Skeletal muscle satellite cell (primary cell): ENCODE measurements around the gene AMELX.
A peak's percentile ranks its signal among the peaks of the same experiment; 100 is the strongest.

Source experiments
- H3K27me3 ChIP-seq: 2 replicates; pipeline ENCODE4 v1.7.0; 2013; ENCODE audit warnings: low read length; ENCODE audit not compliant: control insufficient read depth, insufficient read depth
- H3K36me3 ChIP-seq: 2 replicates; pipeline ENCODE4 v1.7.0; 2013; ENCODE audit warnings: mild to moderate bottlenecking, control low read depth, low read length; ENCODE audit not compliant: insufficient read depth
- H3K4me1 ChIP-seq: 2 replicates; pipeline ENCODE4 v1.7.0; 2013; ENCODE audit warnings: low read length; ENCODE audit not compliant: control insufficient read depth, insufficient read depth
- H3K4me2 ChIP-seq: 2 replicates; pipeline ENCODE4 v1.7.0; 2013; ENCODE audit warnings: mild to moderate bottlenecking, low read length
- H3K4me3 ChIP-seq: 2 replicates; pipeline ENCODE4 v1.7.0; 2013; ENCODE audit warnings: low read length
- H3K9ac ChIP-seq: 2 replicates; pipeline ENCODE4 v1.7.0; 2013; ENCODE audit warnings: mild to moderate bottlenecking, low read depth, low read length, moderate library complexity
- H3K9me3 ChIP-seq: replicated peaks from 2 replicates; pipeline ENCODE4 v1.7.0; 2013; ENCODE audit warnings: mild to moderate bottlenecking, control low read depth, low read length
- small RNA-seq: library from RNA; depleted of rRNA; stranded (forward); fragments of <200 nt; gene quantifications from one replicate; pipeline ENCODE3, GENCODE V24; 2012

AMELX gene

DNA sequence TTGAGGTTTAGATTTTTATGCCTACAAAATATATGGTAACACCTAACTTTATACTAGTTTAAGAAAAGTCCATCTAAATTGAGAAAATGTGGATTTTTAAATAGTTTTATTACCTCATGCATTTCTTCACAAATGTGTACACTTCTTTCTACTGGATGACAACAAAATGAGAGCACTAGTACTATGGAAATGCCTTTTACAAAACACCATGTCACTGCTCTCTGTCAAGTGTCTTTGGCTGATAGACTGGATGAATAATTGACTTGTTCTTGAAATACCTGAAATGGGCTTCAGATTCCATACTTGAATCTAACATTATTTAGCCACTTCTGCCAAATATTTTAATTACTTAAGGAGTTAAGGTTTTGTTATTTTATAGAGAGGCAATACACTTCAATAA, 49.5 kb downstream of the AMELX start:
- no peaks in the 10 kb centered on the region for H3K9me3 ChIP-seq
- H3K27me3 ChIP-seq, result no peaks in the 10 kb centered on the region
- H3K4me2 ChIP-seq, result no peak overlapping the region
- H3K9ac ChIP-seq, result peak overlapping the region; percentile 51
- H3K4me1 ChIP-seq, result peaks cover 17% of the 10 kb centered on the region
- H3K36me3 ChIP-seq, result no peaks in the 10 kb centered on the region
- no peak overlapping the region for H3K4me3 ChIP-seq

GRCh38 chrX:11346121-11346682, 53.0 kb downstream of the AMELX start:
- no peaks in the 10 kb centered on the region for H3K27me3 ChIP-seq
- no peaks in the 10 kb centered on the region for H3K9me3 ChIP-seq
- no peak overlapping the region for H3K4me3 ChIP-seq
- H3K4me2 ChIP-seq, result no peak overlapping the region
- H3K36me3 ChIP-seq, result no peaks in the 10 kb centered on the region
- H3K9ac ChIP-seq, result no peak overlapping the region
- peaks cover 12% of the 10 kb centered on the region for H3K4me1 ChIP-seq

- no peaks in the 10 kb centered on the region for H3K9me3 ChIP-seq
- H3K4me2 ChIP-seq, result no peak overlapping the region
- H3K27me3 ChIP-seq, result no peaks in the 10 kb centered on the region
- peaks cover 10% of the 10 kb centered on the region for H3K4me1 ChIP-seq
- H3K9ac ChIP-seq, result no peak overlapping the region
- H3K4me3 ChIP-seq, result no peak overlapping the region
- no peaks in the 10 kb centered on the region for H3K36me3 ChIP-seq
Measured at GRCh38 chrX:11347300-11347699, 54.1 kb downstream of the AMELX start.

DNA sequence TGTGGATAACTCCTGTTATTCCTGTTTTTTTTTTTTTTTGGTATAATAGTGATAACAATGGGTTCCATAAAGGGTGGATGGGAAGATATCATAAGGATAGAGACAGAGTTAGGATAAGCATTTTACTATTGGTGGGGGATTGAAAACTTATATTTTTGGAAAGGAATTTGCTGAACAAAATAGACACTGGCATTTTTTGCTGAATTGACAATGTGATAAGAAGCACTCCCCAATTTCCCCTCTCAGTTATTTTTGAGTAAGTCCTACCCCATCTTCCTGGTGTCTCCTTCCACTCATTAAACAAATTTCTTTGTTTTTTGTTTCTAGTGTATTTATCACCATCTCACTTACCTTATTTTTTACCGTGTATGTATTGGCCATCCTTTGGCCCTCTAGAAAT, 55.8 kb downstream of the AMELX start:
- H3K27me3 ChIP-seq, result no peaks in the 10 kb centered on the region
- no peaks in the 10 kb centered on the region for H3K36me3 ChIP-seq
- no peak overlapping the region for H3K4me2 ChIP-seq
- no peak overlapping the region for H3K9ac ChIP-seq
- no peaks in the 10 kb centered on the region for H3K9me3 ChIP-seq
- H3K4me1 ChIP-seq, result peaks cover 6% of the 10 kb centered on the region
- no peak overlapping the region for H3K4me3 ChIP-seq

DNA sequence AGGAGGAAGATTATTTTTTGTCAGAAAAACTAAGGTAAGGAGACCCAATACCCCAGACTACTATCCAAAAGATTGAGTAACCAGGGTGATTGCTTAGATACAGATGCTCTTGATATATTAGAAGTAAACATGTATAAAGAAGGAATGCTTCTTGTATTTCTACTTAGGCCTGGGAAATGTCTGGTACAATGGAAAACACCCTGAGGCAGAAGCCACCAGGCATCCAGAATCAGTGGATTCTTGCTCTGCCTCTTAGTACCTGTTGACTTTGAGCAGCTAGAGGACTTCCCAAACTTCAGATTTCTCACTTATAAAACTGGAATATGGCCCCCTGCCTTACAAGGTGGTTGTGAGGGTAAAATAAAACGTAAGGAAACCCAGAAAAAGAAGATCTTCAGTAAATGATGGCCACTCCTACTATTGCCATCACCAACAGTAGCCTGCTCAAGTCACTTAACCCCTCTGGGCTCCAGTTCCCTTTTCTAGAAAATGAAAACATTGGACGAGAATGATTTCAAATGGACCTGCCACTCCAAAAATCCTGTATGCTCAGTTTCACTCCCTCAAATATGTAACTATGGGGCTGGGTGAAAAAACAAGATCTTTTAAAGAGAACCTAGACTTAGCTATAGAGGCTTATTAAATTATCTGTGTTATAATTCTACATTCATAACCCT, 56.6 kb downstream of the AMELX start:
- Histone ChIP-seq H3K27me3 (no peaks in the 10 kb centered on the region), H3K9ac (no peak overlapping the region), H3K4me2 (no peak overlapping the region), H3K4me3 (no peak overlapping the region), H3K36me3 (no peaks in the 10 kb centered on the region), H3K9me3 (no peaks in the 10 kb centered on the region), H3K4me1 (peaks cover 6% of the 10 kb centered on the region)

Small RNA genes within 50 kb of the gene (small RNA-seq; reads per million reads assigned to genes)
- 1.6 reads per million, percentile 57 among the genes with 10 or more reads in this experiment for gene MIR548AX
